GM18507 (cell line): ENCODE data around the gene BACE2.
"Not testable (repeated sequence)": the region's sequence is repeated elsewhere in the genome, so short reads cannot be mapped to it uniquely, and the experiment has no call there.

Experiments
- DNase-seq: peaks from one replicate; pipeline ENCODE4 v3.0.0; 2011; ENCODE audit warnings: low read depth; ENCODE audit not compliant: insufficient read length; ENCODE audit errors: extremely low spot score
- FAIRE-seq: peaks from 2 replicates; lab custom pipeline; 2011; peaks lifted over from hg19 to GRCh38; lab: Jason Lieb, UNC

The BACE2 gene

DNA sequence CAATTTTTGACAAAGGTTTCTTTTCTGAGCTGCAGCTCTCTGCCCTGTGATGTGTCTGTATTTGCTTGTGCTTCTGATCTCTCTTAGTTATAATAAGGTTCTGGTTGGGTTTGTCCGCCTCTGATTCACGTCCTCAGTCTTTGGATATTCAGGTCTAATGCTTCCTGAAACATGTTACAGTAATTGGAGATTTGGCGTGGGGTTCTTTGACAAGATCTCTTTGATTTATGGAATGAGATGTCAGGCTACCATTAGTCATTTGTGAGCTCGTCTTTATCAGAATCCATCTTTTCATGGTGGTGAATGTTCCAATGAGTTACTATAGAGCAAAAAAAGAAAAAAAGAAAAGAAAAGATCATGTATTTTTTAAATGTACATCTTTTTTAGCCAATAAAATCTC is 62.5 kb downstream of the BACE2 start:
- no peak for FAIRE-seq
- DNase-seq: no peak

DNA sequence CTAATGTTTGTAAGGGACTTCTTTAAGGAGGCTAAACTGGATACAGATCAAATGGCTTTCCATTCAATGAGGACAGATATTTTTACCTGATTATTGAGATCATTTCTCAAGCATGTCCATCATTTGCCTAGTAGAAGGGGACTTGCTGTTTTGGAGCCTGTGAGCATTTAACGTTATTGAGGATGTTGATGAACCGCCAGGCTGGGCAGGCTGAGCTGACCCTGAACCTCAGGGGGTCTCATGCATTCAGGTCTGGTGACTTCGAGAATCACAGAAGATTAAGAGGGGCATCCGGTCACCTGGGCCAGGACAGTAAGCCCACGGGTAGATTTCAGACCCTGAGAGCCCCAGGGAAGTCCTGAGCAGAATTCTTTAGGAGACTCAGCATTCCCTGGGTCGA is 63.1 kb downstream of the BACE2 start:
- FAIRE-seq (no peak), DNase-seq (no peak)

DNA sequence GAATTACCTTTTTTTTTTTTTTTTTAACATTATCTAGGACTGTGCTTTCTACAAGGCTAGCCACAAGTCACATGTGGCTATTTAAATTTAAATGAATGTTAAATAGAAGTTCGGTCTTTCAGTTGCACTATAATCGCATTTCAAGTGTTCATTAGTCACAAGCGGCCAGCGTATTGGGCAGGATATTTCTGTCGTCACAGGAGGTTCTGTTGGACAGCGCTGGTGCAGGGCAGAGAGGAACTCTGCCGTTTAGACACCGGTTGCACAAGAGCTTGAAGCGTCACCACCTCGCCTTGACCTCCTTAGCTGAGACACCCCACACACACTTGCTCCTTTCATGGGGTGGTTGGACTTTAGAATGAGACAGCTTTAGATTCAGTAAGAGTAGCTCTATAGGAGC is 64.1 kb downstream of the BACE2 start:
- FAIRE-seq: no peak

DNA sequence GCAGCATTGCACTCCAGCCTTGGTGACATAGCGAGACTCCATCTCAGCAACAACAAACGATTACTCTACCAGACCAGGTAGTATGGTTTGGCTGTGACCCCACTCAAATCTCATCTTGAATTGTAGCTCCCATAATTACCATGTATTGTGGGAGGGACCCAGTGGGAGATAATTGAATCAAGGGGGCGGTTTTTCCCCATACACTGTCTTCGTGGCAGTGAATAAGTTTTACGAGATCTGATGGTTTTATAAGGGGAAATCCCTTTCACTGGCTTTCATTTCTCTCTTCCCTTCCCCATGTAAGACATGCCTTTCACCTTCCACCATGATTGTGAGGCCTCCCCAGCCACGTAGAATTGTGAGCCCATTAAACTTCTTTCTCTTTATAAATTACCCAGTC is 66.0 kb downstream of the BACE2 start:
- no peak for FAIRE-seq
- no peak for DNase-seq

More for the DNA sequence above, 64.1 kb downstream of the BACE2 start:
- DNase-seq: no peak

DNA sequence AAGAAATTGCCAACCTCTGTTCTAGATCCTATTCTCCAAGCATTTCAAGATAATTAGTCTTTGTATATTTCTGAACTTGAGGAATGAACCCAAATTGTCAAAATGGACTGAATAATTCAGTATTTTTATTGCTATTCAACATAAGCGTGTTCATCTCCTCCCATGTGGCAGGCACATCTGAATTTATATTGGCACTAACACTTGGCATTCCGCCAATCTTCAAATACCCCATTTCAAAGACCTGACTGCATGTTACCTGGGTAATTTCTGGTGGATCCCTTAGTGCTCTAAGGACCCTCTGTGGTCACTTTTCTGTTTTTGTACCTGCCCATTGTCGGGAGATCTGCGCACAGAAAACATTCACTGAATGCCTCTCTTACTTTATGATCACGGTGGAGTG is 66.6 kb downstream of the BACE2 start:
- no peak for DNase-seq
- no peak for FAIRE-seq

DNA sequence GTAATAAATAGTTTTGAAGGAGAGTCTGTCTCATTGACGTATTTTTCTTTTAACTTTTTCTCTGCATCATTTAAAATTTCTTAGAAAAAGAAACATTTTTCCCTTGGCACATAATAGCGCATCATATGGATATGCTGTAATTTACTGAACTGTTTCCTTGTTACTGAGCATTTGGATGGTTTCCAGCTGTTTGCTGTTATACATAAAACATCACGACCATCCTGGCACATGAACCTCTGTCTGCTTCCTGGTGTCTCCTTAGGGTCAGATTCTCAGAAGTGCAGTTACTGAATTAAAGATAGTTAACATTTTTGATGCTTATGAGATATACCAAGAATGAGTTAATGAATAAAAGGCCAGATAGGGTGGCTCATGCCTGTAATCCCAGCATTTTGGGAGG is 67.2 kb downstream of the BACE2 start:
- FAIRE-seq: no peak
- DNase-seq: no peak

DNA sequence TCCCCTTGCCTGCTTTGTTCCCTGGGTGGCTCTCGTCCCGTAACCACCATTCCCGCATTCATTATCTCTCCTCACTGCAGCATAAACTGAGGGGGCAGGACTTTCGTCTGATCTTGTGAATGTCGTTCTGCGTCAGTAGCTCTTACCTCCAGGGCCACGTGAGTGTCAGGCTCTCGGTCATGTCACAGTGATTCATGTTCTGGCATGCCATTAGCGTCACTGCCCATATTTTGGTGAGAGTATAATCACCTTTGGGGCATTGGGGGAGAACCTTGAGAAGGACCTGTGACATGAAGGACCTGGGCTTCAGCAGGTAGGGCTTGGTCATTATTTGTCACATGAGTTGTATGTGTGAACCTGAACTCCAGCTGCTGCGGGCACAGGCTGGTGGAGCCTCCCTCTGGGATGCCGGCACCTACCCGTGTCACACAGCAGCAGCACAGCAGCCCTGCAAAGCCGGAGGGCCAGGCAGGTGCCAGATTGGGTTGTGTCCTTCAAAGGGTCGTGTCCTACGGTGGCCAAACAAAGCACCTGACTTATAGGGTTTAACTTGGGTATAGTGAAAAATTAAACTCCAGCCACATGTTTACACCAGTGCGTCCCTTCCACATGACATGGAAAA is 68.5 kb downstream of the BACE2 start:
- no peak for DNase-seq
- no peak for FAIRE-seq

DNA sequence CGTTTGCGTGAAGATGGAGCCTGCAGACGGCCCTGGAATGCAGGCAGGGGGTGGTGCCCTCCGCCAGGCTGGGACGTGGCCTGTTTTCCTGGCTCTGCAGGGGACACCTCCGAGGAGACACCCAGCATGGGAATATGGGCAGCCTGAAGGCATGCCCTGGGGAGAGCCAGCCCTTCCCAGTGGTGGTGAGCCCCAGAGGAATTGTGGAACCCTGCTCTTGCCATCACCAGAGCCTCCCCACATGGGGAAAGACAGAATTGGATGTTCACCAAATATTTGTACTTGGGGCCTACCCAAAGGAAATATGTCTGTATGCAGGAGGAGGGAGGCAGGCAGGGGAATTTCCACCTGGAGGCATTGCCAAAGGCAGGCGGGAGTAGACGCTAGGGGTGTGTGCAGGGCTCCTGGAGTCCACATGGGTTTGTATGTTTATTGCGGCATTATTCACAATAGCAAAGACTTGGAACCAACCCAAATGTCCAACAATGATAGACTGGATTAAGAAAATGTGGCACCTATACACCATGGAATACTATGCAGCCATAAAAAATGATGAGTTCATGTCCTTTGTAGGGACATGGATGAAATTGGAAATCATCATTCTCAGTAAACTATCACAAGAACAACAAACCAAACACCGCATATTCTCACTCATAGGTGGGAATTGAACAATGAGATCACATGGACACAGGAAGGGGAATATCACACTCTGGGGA is 70.3 kb downstream of the BACE2 start:
- DNase-seq, FAIRE-seq: not testable (repeated sequence)

DNA sequence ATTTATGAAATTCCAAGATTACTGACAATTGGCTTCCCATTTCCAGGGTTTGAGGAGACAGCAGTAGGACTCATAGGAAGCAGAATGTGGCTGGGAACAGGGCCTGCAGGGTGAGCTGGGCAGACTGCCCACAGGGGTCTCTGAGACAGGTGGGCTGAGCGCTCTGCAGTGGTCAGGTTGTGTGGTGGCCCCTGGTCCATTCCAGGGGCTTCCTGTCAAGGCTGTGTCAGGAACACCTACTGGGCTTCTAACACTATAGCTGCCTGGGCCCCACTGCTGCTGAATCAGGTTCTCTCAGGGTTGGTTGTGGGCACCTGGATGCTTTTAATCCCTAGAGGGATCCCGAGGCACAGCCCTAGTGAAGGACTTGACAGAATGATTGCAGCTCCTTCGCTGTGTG is 72.1 kb downstream of the BACE2 start:
- DNase-seq (no peak), FAIRE-seq (no peak)

DNA sequence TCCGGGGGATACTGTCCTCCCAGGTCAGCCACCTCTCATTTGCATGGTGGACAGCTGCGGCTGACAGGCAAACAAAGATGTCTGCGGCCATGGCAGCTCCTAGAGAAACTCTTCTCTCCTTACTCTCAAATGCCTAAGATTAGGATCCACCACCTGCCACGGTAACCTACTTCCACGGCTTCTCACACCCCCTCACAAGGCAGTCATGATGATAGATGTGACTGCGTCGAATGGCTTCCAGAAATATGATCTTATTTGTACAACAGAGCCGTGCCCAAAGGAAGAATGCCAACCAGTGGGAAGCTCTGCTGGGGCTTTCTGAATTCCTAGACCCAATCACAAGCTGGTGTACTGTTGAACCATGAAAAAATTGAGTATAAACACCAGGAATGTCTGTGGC is 73.4 kb downstream of the BACE2 start:
- DNase-seq: no peak
- FAIRE-seq: no peak

DNA sequence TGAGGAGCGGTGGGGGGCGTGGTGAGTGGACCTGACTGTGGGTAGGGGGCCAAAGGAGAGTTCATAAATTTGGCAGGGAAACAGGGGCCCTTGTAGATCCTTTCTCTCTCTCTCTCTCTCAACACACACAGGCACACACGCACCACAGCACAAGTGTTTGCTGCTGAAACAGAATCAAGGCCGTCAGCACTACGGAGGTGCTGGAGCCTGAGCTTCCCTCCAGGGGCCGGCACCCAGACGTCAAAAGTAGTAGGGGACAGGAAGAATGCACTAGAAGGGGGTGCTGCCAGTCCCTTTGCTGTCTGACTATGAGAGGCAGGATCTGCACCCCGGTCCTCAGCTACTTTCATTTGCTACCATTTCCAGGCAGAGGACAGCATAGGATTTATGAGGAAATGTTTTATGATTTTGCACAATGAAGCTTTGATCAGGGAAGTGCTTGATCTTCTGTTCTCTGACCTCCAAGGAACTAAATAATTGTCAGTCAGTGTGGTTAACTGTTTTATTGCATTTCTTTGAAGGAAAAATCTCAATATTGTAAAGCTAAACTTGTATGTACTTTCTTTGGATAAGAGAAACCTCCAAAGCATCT is 74.4 kb downstream of the BACE2 start:
- FAIRE-seq (no peak), DNase-seq (no peak)

DNA sequence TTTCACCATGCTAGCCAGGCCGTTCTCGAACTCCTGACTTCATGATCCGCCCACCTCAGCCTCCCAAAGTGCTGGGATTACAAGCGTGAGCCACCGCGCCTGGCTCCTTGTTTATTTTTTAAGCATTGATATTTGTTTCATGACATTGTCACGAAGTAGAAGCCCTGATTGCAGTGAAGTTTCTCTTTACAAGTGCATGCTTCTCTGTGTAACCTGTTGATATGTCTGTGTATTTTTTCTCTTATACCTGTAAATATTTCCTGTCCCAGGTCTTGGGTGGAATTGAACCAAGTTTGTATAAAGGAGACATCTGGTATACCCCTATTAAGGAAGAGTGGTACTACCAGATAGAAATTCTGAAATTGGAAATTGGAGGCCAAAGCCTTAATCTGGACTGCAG is 75.1 kb downstream of the BACE2 start:
- FAIRE-seq (no peak), DNase-seq (no peak)

DNA sequence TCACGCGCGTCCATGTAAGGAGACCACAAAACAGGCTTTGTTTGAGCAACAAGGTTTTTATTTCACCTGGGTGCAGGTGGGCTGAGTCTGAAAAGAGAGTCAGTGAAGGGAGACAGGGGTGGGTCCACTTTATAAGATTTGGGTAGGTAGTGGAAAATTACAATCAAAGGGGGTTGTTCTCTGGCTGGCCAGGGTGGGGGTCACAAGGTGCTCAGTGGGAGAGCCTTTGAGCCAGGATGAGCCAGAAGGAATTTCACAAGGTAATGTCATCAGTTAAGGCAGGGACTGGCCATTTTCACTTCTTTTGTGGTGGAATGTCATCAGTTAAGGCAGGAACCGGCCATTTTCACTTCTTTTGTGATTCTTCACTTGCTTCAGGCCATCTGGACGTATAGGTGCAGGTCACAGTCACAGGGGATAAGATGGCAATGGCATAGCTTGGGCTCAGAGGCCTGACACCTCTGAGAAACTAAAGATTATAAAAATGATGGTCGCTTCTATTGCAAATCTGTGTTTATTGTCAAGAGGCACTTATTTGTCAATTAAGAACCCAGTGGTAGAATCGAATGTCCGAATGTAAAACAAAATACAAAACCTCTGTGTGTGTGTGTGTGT is 76.4 kb downstream of the BACE2 start:
- not testable (repeated sequence) for FAIRE-seq, DNase-seq

DNA sequence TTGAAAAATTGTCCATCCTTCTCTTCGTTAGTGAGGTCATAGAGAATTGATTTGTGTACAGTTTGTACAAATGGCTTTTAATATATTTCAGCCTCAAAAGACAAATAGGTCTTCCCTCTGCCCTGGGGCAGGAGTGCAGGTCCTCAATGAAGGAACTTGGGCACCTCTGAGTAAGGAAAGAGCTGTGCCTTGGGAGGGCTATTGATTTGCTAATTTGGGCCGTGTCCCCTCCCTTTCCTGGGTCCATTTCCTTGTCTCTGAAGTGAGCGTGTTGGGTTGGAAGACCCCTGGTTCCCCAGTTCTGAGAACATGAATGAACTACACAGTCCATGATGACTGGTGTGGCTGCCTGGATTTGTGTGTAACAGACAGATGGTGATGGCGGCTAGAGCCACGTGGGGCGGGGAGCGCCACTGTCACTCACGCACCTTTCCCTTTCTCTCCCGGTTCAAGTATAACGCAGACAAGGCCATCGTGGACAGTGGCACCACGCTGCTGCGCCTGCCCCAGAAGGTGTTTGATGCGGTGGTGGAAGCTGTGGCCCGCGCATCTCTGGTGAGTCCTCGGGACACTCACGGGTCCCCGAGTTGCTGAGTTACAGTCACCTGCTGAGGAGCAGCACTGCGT is 77.7 kb downstream of the BACE2 start:
- no peak for FAIRE-seq

DNA sequence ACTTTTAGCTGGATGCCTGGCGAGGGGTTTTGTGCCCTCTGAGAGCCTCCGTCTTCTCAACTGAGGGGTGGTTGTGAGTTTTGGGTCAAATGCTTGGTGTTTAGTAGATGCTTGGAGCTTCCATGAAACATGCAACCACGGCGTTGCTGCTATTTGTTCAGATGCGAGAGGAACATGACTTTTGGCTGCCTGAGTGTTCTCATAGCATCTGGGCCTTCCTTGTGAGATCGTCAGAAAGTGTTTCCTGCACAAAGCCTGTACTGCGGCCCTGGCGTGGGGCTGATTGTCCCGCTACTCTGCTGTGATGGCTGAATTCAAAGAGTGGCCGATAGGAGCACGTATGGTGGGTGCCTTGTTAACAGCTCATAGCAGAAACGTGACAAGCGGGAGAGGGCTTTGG is 78.8 kb downstream of the BACE2 start:
- DNase-seq (no peak), FAIRE-seq (no peak)

More for the DNA sequence above, 77.7 kb downstream of the BACE2 start:
- no peak for DNase-seq

DNA sequence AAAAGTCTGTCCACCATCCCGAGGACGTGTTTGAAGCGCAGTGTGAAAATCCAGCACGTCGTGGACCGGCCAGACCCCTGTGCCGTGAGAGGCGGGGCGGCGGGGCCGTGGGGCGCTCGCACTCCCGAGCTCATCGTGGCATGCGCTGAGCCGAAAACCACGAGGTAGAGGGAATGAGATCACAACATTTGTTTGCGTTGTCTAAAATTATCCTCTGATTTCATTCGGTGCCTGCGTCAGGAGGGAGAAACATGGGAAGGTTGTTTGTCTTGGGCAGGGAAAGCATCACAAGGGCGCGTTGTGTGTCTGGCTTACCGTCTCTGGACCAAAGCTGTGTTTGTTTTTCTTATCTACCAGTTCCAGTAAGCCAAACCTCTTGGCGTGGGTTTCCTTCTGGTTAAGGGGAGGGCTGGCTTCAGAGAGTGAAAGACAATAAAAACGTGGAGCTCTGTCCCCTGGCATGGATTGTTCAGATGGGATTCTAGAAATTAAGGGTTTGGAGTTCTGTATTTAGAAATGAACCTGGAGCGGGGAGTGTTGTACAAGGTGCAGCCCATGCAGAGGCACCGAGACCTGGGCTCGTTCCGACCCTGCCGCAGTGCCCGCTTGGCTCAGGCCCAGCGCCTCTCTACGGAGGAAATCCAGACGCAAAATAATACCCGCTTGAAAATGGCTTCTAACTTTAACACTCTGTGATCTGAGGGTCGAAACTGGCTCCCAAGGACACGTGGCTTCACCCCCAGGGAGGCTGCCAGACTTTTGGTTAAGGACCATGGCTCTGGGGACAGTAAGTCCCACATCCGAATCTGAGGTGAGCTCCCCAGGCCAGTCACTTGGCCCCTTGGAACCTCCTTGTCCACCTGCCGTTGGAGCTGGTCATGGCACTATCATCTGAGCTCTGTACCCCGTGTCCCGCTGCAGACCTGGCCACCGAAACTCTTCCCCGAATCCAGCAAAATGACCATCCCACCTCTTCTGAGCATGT is 79.9 kb downstream of the BACE2 start:
- no peak for FAIRE-seq
- DNase-seq: no peak

DNA sequence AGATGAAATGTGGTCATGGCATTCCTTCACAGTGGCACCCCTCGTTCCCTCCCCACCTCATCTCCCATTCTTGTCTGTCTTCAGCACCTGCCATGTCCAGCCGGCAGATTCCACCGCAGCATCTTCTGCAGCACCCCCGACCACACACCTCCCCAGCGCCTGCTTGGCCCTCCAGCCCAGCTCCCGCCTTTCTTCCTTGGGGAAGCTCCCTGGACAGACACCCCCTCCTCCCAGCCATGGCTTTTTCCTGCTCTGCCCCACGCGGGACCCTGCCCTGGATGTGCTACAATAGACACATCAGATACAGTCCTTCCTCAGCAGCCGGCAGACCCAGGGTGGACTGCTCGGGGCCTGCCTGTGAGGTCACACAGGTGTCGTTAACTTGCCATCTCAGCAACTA is 81.5 kb downstream of the BACE2 start:
- FAIRE-seq (no peak), DNase-seq (no peak)

DNA sequence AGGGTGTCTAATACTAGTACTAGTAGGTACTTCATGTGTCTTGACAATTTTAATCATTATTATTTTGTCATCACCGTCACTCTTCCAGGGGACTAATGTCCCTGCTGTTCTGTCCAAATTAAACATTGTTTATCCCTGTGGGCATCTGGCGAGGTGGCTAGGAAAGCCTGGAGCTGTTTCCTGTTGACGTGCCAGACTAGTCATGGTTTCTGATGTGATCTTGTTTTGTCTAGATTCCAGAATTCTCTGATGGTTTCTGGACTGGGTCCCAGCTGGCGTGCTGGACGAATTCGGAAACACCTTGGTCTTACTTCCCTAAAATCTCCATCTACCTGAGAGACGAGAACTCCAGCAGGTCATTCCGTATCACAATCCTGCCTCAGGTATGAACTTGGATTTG is 82.6 kb downstream of the BACE2 start:
- no peak for FAIRE-seq
- DNase-seq: no peak

DNA sequence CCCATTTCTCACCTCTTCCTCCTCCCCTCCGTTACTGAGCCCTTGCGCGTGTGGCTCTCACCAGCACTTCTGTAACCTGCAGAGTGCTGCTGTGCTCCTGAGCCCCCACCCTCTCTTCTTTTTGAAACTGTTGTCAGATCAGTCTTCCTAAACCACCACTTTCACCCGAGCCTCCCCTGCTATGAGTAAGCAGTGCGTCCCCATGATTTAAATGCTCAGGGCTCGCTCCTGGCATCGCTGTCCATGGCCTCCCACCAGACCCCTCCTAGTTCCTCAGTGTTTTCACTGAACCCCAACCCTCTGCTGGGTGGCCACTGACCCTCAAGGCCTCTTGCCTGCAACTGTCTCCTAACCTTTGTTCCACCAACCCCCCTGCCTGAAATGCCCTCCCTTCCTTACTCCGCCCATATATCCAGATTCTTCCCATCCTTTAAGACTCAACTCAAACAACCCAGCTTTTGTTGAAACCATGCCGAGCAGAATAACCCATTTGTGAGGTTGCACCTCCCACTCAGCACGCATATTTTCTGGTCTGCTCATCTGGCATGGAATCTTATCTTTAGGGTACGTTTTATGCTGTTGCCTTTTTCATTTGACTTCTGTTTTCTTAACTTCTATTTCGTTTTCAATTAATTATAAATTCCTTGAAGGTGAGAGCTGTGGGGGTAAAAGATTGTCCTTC is 84.1 kb downstream of the BACE2 start:
- FAIRE-seq: no peak
- no peak for DNase-seq
